ENCODE data around the gene WWOX. TPM values are rescaled to one million over a fixed set of nuclear protein-coding genes. Genes with fewer than 3 reads are reported as not detected.

The WWOX gene
- total RNA-seq, 4 donors from 2014 or later = 12.9 to 53.5 (median 25.6) TPM

DNA sequence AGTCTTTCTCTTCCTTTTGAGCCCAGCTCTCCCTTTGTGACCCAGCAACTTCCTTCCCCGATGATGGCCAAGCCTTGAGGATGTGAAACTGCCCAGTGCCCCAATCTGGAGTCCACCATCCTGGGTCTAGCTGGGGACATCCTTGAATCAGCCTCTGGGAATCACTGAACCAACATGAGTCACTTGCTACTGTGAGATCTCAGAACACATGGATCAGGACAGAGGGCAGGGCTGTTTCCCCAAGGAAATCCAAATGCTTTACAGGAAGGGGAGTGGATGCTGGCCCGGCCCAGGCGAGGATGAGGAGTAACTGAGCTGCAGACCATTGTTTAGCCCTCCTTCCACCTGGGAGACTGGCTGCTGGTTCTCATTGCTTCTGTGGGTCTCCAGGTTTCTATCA lies 547.6 kb downstream of the WWOX start:
- ATAC-seq = no peak
- H3K27ac ChIP-seq = no peak overlapping the region
- H3K36me3 ChIP-seq = no peaks in the 10 kb centered on the region
- no peaks in the 10 kb centered on the region for H3K27me3 ChIP-seq
- H3K9me3 ChIP-seq = no peaks in the 10 kb centered on the region
- WGBS, 2 donors (ENCODE audit: low coverage in 1 of 2) = 50% methylated on average over 1 of the region's 3 CpGs; no CpG with 5 or more reads in 1 of the 2 donors
- no peak overlapping the region for H3K4me3 ChIP-seq
- H3K4me1 ChIP-seq = no peaks in the 10 kb centered on the region
- TF ChIP-seq POLR2A (IDR thresholded peaks at IDR 0.05) (no peak), EP300 (IDR thresholded peaks at IDR 0.05) (no peak), POLR2AphosphoS5 (IDR thresholded peaks at IDR 0.05) (no peak)
- TF ChIP-seq, protein P1, sequence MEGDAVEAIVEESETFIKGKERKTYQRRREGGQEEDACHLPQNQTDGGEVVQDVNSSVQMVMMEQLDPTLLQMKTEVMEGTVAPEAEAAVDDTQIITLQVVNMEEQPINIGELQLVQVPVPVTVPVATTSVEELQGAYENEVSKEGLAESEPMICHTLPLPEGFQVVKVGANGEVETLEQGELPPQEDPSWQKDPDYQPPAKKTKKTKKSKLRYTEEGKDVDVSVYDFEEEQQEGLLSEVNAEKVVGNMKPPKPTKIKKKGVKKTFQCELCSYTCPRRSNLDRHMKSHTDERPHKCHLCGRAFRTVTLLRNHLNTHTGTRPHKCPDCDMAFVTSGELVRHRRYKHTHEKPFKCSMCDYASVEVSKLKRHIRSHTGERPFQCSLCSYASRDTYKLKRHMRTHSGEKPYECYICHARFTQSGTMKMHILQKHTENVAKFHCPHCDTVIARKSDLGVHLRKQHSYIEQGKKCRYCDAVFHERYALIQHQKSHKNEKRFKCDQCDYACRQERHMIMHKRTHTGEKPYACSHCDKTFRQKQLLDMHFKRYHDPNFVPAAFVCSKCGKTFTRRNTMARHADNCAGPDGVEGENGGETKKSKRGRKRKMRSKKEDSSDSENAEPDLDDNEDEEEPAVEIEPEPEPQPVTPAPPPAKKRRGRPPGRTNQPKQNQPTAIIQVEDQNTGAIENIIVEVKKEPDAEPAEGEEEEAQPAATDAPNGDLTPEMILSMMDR (IDR thresholded peaks at IDR 0.05) = no peak

DNA sequence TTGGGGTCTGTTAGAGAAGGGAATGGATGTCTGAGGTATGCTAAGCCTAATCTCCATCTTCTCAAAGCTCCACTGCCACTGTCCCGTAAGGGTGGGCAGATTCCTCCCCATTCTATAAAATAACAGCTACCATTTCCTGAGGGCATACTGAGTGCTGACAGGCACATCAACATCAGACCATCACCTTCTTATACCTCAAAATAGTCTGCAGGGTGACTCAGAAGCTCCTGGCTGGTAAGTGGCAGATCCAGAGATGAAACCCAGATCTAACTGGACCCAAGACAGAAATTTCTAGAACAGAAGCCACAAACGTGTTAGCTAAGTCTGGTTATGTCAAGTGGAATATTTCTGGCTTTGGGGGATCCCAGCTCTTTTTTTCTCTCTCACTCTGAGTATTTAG lies 548.0 kb downstream of the WWOX start:
- Histone ChIP-seq H3K4me3 (no peak overlapping the region), H3K36me3 (no peaks in the 10 kb centered on the region), H3K27me3 (no peaks in the 10 kb centered on the region), H3K9me3 (no peaks in the 10 kb centered on the region), H3K4me1 (no peaks in the 10 kb centered on the region), H3K27ac (no peak overlapping the region)
- 31 to 58% methylated on average over 1 to 2 of the region's 2 CpGs for WGBS, 2 donors (ENCODE audit: low coverage in 1 of 2)
- no peak for ATAC-seq
- TF ChIP-seq POLR2A (IDR thresholded peaks at IDR 0.05) (no peak), EP300 (IDR thresholded peaks at IDR 0.05) (no peak), POLR2AphosphoS5 (IDR thresholded peaks at IDR 0.05) (no peak)

DNA sequence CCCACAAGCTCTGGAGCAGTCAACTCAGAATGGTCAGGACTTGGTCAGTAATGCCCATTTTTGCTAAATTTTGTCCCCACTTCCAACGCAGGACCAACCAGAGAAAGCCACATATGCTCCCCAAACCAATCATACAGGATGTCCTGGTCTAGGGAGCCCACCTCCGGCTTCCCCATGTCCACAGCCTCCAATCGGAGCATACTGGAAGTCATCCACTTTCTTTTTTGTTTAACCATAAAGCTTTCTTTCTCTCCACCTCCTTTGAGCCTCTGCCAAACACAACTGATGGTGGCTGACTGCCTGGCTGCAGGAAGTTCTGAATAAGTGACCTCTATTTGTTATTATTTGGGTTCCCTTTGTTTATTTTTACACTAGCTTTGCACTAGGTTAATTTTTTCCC lies 549.1 kb downstream of the WWOX start:
- ATAC-seq = no peak
- Histone ChIP-seq H3K4me3 (no peak overlapping the region), H3K36me3 (no peaks in the 10 kb centered on the region), H3K9me3 (no peaks in the 10 kb centered on the region), H3K27ac (no peak overlapping the region), H3K4me1 (no peaks in the 10 kb centered on the region), H3K27me3 (no peaks in the 10 kb centered on the region)
- 34 to 66% methylated on average over 3 of the region's 3 CpGs for WGBS, 2 donors (ENCODE audit: low coverage in 1 of 2)
- TF ChIP-seq, protein P1 (IDR thresholded peaks at IDR 0.05) = no peak
- TF ChIP-seq POLR2A (IDR thresholded peaks at IDR 0.05) = no peak
- TF ChIP-seq EP300 (IDR thresholded peaks at IDR 0.05) = no peak
- no peak for TF ChIP-seq POLR2AphosphoS5 (IDR thresholded peaks at IDR 0.05)

DNA sequence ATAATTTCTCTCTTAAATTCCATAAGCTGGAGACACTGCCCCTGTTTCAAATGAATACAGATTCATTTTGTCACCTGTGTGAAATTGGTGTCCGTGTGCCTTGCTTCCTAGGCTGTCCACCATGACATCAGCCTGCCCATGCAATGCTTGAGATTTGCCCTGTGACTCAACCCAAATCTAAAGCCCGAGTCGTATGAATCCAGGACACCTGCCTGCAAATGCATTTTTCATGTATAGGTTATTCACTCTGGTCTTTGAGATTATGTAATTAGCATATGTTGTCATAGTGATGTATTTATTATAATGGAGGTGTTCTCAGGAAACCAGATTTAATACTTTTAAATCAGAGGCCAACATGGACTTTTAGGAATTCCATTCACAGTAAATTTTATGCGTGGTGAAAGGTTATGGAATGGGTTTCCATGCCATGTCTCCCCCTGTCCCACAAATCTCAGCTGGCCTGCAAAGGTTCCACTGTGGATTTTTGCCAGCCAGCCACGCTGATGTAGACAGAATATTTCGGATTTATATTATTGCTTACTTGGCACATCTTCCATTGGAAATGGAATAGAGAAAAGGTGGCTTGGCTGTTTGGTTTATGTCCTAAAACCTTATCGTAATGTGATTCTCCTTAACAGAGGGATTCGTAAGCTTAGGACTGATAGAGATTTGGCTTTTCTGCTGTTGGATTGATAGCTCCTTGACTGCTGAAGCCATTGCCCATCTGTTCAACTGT lies 551.1 kb downstream of the WWOX start:
- TF ChIP-seq POLR2AphosphoS5 (IDR thresholded peaks at IDR 0.05) = no peak
- TF ChIP-seq, protein P1 (IDR thresholded peaks at IDR 0.05) = no peak
- no peak for TF ChIP-seq POLR2A (IDR thresholded peaks at IDR 0.05)
- no peak for TF ChIP-seq EP300 (IDR thresholded peaks at IDR 0.05)
- no peaks in the 10 kb centered on the region for H3K27me3 ChIP-seq
- WGBS, 2 donors (ENCODE audit: low coverage in 1 of 2) = 85 to 97% methylated on average over 7 of the region's 8 CpGs
- no peak overlapping the region for H3K27ac ChIP-seq
- H3K4me1 ChIP-seq = no peaks in the 10 kb centered on the region
- no peaks in the 10 kb centered on the region for H3K36me3 ChIP-seq
- ATAC-seq = no peak
- H3K4me3 ChIP-seq = no peak overlapping the region
- no peaks in the 10 kb centered on the region for H3K9me3 ChIP-seq

DNA sequence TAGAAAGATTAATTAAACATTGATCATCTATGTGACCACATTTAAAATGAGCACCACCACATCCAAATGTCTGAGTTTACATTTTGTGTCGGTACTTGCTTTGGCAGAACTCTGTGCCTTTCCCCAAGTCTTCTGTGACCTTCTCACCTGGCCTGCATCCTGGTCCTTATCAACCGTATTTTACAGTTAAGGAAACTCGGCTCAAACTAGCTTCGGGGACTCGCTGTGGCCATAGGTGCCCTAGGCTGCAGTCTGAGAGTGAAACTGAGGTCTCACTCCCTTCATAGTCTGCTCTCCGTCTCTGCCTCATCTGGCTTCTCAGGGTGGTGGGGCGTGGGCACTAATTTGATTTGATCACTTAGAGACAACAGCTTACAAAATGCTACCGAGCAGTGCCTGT lies 555.5 kb downstream of the WWOX start:
- no peaks in the 10 kb centered on the region for H3K9me3 ChIP-seq
- no peak for TF ChIP-seq POLR2A (IDR thresholded peaks at IDR 0.05)
- TF ChIP-seq POLR2AphosphoS5 (IDR thresholded peaks at IDR 0.05) = no peak
- TF ChIP-seq EP300 (IDR thresholded peaks at IDR 0.05) = no peak
- TF ChIP-seq, protein P1 (IDR thresholded peaks at IDR 0.05) = no peak
- H3K4me1 ChIP-seq = no peaks in the 10 kb centered on the region
- H3K27ac ChIP-seq = no peak overlapping the region
- ATAC-seq = no peak
- H3K36me3 ChIP-seq = no peaks in the 10 kb centered on the region
- 57 to 79% methylated on average over 3 to 7 of the region's 8 CpGs for WGBS, 2 donors (ENCODE audit: low coverage in 1 of 2)
- H3K4me3 ChIP-seq = no peak overlapping the region
- no peaks in the 10 kb centered on the region for H3K27me3 ChIP-seq

Data from gastroesophageal sphincter (tissue), 4 donors.